Testis (tissue), 3 donors: ENCODE measurements around the gene ZC3H10. TPM values are rescaled to one million over a fixed set of nuclear protein-coding genes. Genes with fewer than 3 reads are reported as not detected.

Experiments
- DNase-seq: peaks from one replicate; pipeline ENCODE4 v3.0.0-alpha.2; 2019
- H3K27ac ChIP-seq, 2 donors: fragments of 200-600 bp; sonication (generic); one replicate each; pipeline ENCODE4 v1.5.1; 2019
- H3K27me3 ChIP-seq: fragments of 200-600 bp; sonication (generic); one replicate; pipeline ENCODE4 v1.5.1; 2019
- H3K36me3 ChIP-seq: fragments of 200-600 bp; sonication (generic); one replicate; pipeline ENCODE4 v1.5.1; 2017; ENCODE audit warnings: low read depth; ENCODE audit errors: missing control alignments
- H3K4me1 ChIP-seq: fragments of 200-600 bp; sonication (generic); one replicate; pipeline ENCODE4 v1.5.1; 2019
- H3K4me3 ChIP-seq, 2 donors: fragments of 200-600 bp; sonication (generic); one replicate each; pipeline ENCODE4 v1.5.1; 2017 to 2019
- H3K9me3 ChIP-seq: fragments of 200-600 bp; sonication (generic); one replicate; pipeline ENCODE4 v1.5.1; 2017
- POLR2A ChIP-seq: fragments of 450-650 bp; IDR thresholded peaks from one replicate; pipeline ENCODE4 v1.6.1; 2017; ENCODE audit warnings: antibody characterized with exemption, mild to moderate bottlenecking, moderate library complexity
- WGBS, 2 donors: methylation state at CpG; one replicate each; pipeline ENCODE4 v1.1.5; 2018; 5-methylcytosine and 5-hydroxymethylcytosine counted together
- intact Hi-C: fragments of 100-400 bp; cut with DNase I; formaldehyde crosslinking; loops from one replicate; pipeline ENCODE4 v1.15.1; 2023; ENCODE audit warnings: low total_unique reads
- polyA plus RNA-seq: library from polyadenylated mRNA; stranded (reverse); fragments of 350-450 nt; fragmentation: Illumina TruSeq; extraction: RNeasy Lipid Tissue Mini Kit (QIAGEN cat#74804); gene quantifications from one replicate; pipeline ENCODE4 v1.2.3, GENCODE V29; 2014; ENCODE audit warnings: low read depth, low replicate concordance; ENCODE audit not compliant: insufficient read depth
- total RNA-seq, 2 donors: library from RNA; depleted of rRNA; stranded (reverse); fragments of >200 nt; gene quantifications; one replicate each; pipeline ENCODE4 v1.2.3, GENCODE V29; 2016
- TF ChIP-seq, protein P1 (sequence below), 3 experiments: fragments of 450-650 bp in 2 of 3; fragments of 200-600 bp in 1 of 3; sonication (generic) in 1 of 3; IDR thresholded peaks; one replicate each; pipeline ENCODE4 v1.5.1; 2016 to 2019; ENCODE audit warnings: antibody characterized with exemption in 3 of 3, mild to moderate bottlenecking in 2 of 3, moderate library complexity in 1 of 3

ZC3H10 gene
- total and polyA plus RNA-seq, 3 donors from 2014 or later, result 12.4 to 20.6 (median 16.2) TPM

GRCh38 chr12:56137853-56138571 is 19.9 kb downstream of the ZC3H10 start:
- Histone ChIP-seq H3K4me3 (no peak overlapping the region), H3K27ac (no peak overlapping the region), H3K27me3 (no peaks in the 10 kb centered on the region), H3K4me1 (no peaks in the 10 kb centered on the region), H3K36me3 (no peaks in the 10 kb centered on the region), H3K9me3 (no peaks in the 10 kb centered on the region)
- TF ChIP-seq, protein P1, sequence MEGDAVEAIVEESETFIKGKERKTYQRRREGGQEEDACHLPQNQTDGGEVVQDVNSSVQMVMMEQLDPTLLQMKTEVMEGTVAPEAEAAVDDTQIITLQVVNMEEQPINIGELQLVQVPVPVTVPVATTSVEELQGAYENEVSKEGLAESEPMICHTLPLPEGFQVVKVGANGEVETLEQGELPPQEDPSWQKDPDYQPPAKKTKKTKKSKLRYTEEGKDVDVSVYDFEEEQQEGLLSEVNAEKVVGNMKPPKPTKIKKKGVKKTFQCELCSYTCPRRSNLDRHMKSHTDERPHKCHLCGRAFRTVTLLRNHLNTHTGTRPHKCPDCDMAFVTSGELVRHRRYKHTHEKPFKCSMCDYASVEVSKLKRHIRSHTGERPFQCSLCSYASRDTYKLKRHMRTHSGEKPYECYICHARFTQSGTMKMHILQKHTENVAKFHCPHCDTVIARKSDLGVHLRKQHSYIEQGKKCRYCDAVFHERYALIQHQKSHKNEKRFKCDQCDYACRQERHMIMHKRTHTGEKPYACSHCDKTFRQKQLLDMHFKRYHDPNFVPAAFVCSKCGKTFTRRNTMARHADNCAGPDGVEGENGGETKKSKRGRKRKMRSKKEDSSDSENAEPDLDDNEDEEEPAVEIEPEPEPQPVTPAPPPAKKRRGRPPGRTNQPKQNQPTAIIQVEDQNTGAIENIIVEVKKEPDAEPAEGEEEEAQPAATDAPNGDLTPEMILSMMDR (IDR thresholded peaks at IDR 0.05), result no peak
- TF ChIP-seq POLR2A, result no peak
- intact Hi-C loops, result no loop called here
- no peak for DNase-seq
- WGBS, 2 donors, result 86 to 96% methylated on average over 13 to 14 of the region's 14 CpGs

GRCh38 chr12:56141946-56142784 is 24.1 kb downstream of the ZC3H10 start:
- no peak for TF ChIP-seq POLR2A
- TF ChIP-seq, protein P1 (IDR thresholded peaks at IDR 0.05), result no peak
- H3K9me3 ChIP-seq, result no peaks in the 10 kb centered on the region
- intact Hi-C loops, result no loop called here
- H3K27ac ChIP-seq, result no peak overlapping the region
- no peaks in the 10 kb centered on the region for H3K36me3 ChIP-seq
- H3K4me1 ChIP-seq, result peaks cover 13% of the 10 kb centered on the region
- 85 to 94% methylated on average over 19 of the region's 19 CpGs for WGBS, 2 donors
- no peak overlapping the region for H3K4me3 ChIP-seq
- H3K27me3 ChIP-seq, result no peaks in the 10 kb centered on the region
- no peak for DNase-seq

DNA sequence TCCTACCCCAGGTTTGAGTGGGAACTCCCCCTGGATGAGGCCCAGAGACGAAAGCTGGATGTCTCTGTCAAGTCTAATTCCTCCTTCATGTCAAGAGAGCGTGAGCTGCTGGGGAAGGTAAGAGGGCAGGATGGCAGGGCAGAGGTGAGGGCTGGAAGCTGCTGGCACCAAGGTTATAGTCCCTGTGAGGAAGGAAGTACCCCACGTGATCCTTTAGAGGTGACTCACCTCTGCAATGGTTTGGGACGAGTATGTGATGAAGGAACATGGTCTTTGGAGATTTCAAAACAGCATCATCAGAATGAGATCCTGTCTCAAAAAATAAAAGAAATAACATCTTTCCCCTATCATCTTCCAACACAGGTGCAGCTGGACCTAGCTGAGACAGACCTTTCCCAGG is 25.2 kb downstream of the ZC3H10 start:
- intact Hi-C loops, result no loop called here

GRCh38 chr12:56143870-56144269 is 25.8 kb downstream of the ZC3H10 start:
- no peak for DNase-seq
- no peaks in the 10 kb centered on the region for H3K27me3 ChIP-seq
- no peaks in the 10 kb centered on the region for H3K36me3 ChIP-seq
- 75 to 77% methylated on average over 8 of the region's 8 CpGs for WGBS, 2 donors
- TF ChIP-seq, protein P1 (IDR thresholded peaks at IDR 0.05), result no peak
- peaks cover 17% of the 10 kb centered on the region for H3K4me1 ChIP-seq
- no peaks in the 10 kb centered on the region for H3K9me3 ChIP-seq
- intact Hi-C loops, result no loop called here
- H3K4me3 ChIP-seq, result no peak overlapping the region
- peak overlapping the region in 1 of 2 donors; percentile 53 for H3K27ac ChIP-seq

More for the DNA sequence above, 25.2 kb downstream of the ZC3H10 start:
- no peak for TF ChIP-seq POLR2A
- TF ChIP-seq, protein P1 (IDR thresholded peaks at IDR 0.05), result no peak
- DNase-seq, result no peak
- H3K27me3 ChIP-seq, result no peaks in the 10 kb centered on the region
- peaks cover 17% of the 10 kb centered on the region for H3K4me1 ChIP-seq
- H3K36me3 ChIP-seq, result no peaks in the 10 kb centered on the region
- no peak overlapping the region for H3K4me3 ChIP-seq
- H3K9me3 ChIP-seq, result no peaks in the 10 kb centered on the region
- 75 to 81% methylated on average over 1 to 4 of the region's 4 CpGs for WGBS, 2 donors
- peak overlapping the region in 1 of 2 donors; percentile 53 for H3K27ac ChIP-seq
